ENCODE results near the gene SERTAD1.

GRCh38 chr19:40411125-40411842 is 14.5 kb downstream of the SERTAD1 start:
- TF ChIP-seq CTCF (IDR thresholded peaks at IDR 0.05; ENCODE audit: insufficient read depth, low read length, poor library complexity, severe bottlenecking) (no peak), EZH2phosphoT487 (conservative IDR thresholded peaks at IDR 0.05; ENCODE audit: low read length) (no peak)

Data from SU-DHL-6 (cell line).